HG03175 (cell line): ENCODE results near the gene GLP2R.
"Not testable (repeated sequence)": the region's sequence is repeated elsewhere in the genome, so short reads cannot be mapped to it uniquely, and the experiment has no call there.

Source experiments
- ATAC-seq: cut with Tn5 transposase; IDR thresholded peaks from one replicate; pipeline ENCODE4 v1.9.1; 2021; ENCODE audit warnings: mild to moderate bottlenecking, moderate library complexity; ENCODE audit not compliant: unreplicated experiment

GLP2R gene

DNA sequence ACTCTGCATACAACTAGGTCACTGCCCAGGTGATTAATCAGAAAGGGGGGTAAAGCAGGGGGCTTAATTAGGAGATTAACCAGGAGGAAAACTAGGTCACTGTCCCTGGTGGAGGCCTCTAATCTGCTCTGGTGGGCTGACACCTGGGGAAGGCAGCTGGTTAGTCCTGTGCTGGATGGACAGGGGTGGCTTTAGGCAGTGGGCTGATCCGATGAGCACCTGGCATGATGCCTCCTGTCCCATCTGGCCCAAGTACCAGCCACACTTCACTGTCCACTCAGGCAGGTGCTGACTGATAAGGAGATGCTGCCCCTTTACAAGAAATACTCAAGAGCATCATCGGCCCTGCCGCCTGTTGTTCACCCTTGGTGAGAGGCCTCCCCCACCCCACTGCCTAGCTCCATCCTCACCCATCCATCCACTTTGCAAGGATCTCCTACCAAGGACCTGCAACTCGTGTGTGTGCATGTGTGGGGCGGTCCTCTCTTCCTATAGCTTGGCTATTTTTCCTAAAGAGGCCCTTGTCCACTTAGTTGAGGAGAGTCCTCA, 93.2 kb downstream of the GLP2R start:
- no peak for ATAC-seq

DNA sequence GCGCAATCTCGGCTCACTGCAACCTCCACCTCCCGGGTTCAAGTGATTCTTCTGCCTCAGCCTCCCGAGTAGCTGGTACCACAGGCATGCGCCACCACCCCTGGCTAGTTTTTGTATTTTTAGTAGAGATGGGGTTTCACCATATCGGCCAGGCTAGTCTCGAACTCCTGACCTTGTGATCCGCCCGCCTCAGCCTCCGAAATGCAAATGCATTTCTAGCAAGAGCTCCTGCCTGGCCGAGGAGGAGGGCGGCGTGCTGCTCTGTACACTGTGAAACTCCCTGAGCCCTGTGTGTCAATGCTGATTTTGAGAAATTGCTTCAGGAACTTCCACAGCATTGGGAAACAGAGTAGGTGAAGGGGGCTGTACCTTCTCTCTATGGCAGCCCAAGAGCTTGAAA, 95.5 kb downstream of the GLP2R start:
- ATAC-seq: not testable (repeated sequence)

DNA sequence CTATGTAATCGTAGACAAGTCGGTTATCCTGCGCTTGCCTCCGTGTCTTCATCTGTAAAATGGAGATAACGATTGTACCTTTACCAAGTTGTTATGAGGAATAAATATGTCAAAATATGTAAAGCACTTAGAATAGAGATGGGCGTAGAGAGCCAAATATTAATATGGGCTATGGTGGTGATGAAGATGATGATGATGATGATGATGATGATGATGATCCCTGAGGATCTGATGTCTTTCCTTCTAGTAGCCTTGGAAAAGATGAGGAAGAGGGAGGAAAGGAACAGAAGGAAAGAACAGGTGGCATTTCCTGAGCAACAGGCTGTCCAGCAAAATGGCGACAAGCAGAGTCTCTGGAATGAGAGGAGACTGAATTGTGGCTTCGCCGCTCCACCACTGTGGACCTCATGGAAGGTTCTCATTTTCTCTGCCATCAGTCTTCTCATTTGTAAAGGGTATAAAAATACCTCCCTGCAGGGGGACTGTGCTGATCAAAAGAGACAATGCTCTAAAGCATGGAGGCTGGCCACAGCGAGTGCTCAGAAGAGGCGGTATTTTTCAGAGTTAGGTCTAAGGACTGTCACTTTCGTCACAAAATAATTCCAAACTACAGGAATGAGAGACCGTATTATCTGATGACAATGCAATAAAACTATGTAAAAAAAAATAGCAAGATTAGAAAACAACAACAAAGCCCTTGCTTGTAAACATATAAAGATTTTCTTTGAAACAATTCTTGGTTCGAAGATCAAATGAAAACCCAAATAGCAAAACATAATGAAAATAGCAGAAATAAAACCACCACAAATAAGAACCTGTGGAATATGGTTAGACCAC, 96.5 kb downstream of the GLP2R start:
- no peak for ATAC-seq

DNA sequence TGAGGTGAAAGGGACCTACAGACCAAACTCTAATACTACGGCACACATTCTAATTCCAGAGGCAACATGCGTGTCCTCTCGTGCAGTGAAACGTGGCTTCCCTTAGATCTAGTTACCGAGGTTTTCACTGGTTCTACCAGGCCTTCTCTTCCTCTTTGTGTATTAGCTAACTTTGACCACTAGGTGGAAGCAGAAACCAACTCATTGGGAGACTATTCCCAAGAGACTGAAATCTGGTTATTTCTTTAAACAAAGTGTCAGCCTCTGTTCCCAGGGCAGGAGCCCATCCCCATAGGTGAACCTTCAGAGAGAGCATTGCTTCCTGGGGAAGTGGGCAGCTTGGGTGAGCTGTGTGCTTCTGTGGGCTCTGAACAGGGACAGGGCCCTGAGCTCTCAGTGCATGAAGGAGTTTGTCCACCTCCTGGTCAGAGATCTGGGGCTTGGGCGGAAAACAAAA, 99.0 kb downstream of the GLP2R start:
- no peak for ATAC-seq

DNA sequence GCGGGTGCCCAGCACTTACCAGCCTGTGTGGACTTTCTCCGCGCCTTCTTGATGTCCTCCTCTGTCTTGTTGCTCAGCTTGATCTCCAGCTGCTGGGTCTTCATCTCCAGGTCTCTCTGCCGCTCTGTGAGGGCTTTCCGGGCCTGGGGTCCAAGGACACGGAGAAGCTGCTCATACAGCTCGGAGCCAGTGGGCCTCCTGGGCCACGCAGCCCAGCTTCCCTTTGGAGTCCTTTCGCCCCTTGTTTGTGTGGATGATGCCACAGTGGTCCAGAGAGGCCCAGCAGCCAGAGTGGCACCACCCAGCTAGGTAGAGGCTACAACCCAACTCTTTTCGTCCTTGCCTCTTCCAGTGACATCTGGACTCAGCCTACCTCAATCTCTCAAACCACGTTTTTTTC, 99.7 kb downstream of the GLP2R start:
- ATAC-seq: no peak

DNA sequence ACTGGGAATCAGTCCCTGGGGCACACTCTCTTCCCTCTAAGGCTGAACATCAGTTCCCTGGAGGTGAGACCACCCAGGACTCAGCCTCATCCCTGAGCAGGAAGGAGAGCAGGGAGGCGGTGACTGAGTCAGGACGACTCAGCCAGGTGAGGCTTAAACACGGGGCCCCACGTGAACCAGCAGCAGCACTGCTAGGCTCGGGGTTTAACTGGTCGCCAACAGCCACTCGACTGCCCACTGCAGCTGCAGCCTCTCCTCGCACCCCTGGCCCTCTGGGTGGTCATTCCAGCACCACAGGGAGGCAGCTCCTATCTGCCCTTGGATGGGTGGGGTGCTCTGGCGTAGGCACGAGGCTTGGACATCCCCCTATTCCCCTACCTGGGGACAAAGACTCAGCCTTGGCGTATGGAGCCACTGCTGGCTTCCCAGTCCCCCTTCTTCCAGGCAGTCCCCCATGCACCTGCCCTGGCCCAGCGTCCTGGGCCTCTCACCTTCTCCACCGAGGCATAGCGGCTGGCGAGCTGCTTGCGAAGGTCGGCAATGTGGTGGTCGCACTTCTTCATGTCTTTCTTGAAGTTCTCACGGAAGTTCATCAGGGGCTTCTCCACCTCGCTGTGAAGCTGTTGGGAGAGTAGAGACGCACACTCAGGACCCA, 100.6 kb downstream of the GLP2R start:
- ATAC-seq: no peak

DNA sequence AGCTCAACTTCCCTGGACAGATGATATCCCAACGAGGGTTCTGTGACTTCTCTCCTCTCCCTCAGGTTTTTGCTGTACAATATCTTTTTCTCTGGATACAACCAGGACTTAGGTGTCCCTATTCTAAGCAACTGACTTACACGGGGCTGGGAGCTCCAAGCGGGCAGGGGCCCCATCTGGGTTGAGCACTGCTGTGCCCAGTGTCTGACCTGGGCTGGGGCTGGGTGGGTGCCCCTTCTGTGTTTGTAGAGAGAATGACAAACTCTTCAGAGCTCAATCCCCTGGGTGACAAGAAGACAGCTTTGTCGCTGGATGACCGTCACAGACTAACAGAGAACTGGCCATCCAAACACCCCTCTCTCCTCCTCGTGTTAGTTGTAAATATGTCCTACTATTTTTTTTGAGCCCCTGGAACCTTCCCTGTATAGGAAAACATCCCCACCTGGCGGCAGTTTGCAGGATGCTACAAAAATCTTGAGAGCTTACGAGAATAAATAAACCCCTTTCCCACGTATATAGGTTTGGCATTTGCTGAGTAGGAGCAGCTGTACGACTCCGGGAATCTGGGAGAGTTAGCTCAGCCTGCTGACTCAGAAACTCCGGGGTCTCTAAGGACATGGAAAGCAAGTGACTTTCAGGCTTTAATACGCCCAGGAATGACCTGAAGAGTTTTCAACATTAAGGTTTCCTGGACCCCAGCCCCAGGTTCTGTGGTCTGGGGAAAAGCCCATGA, 103.0 kb downstream of the GLP2R start:
- ATAC-seq: no peak

DNA sequence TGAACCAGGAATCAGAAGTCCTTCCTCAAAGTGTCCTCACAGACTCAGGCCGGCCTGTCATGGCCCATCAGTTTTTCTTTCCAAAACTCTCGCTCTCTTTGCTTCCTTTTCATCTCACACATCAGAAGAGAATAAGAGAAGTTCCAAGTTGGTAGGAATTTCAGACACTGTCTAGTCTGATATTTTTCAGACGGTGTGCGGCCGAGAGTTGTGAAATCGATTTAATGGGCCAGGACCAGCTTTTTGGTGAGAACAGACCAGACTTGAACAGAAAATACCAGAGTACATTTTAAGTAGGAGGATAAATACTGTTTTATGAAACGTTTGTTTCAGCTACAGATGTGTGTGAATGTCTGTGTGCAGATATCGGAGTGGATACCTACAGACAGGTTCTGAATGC, 104.1 kb downstream of the GLP2R start:
- no peak for ATAC-seq

DNA sequence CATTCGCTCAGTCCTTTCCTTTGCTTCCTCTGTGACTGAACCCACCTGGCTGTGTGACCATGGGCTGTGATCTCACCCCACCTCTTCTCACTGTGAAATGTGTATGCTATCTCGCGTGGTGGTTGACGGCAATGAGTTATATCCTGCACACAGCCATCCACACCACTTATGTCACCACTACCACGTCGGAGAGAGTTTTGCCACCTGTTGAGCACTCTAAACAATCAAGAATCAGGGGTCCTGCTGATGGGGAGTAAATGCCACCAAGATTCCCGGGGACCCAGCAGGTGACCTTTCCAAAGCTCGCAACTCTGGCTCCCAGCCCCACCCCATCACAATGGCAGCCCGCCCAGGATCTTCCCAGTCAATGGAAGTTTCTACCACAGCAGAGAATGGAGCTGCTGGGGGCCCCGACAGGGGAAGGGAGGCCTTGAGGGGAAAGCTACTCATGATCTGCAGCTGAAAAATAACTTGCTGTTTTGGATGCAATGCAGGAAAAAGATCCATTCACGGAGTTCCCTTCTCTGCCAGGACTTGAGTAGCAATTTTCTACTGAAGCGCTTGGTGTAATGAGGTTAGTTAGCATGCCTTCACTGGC, 105.5 kb downstream of the GLP2R start:
- ATAC-seq: no peak

DNA sequence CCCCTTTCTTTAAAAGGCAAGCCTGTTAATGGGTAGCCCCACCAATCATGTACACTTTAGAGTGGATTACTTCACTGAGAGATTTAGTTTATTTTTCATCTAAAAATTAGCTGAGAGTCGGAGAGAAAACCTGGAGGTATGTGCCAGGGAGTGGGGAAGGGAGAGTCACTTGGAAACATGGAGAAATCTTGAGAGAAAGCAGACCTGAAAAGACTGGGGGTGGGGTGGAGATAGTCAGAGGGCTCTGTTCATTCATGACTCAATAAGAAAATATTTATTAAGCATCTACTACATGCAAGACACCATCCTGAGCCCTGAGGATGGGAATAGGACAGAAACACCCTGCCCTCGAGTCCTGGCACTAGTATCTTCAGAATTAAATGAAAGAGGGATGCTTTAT, 106.8 kb downstream of the GLP2R start:
- no peak for ATAC-seq

DNA sequence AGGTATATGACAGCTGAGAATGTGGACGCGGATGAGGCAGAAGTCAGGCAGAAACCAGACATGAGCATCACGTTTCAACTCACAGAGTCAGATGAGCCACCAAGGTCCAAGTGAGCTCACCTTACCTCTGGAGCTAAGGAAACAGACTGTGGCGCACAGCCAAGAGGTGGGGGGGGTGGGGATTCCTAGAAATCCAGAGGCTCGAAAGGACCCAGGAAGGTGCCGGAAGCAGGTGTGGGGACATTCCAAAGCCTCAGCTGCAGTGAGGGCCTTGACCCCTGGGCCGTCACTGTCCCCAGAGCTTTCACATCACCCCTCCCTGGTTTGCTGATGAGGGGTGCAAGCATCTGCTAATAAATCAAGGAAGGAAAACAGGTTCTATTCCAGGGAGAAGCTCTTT, 108.6 kb downstream of the GLP2R start:
- ATAC-seq: no peak

DNA sequence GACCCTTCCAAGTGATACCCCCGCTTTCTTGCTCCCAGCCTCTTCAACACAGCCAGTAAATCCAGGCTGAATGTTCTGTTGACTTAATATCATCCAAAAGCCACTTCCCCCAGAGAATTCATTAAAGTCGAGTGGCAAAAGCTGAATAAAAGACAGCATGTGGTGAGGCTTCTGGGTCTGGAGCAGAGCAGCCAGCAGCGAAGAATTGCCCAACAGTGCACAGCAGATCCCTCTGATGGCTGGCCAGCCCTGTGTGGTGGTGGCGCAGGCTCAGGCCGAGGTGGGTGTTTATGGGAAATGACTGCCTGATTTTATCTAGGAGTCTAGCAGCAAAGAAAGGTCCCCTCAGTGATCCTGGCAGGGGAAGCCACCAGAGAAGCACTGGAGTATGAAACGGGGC, 109.7 kb downstream of the GLP2R start:
- no peak for ATAC-seq

DNA sequence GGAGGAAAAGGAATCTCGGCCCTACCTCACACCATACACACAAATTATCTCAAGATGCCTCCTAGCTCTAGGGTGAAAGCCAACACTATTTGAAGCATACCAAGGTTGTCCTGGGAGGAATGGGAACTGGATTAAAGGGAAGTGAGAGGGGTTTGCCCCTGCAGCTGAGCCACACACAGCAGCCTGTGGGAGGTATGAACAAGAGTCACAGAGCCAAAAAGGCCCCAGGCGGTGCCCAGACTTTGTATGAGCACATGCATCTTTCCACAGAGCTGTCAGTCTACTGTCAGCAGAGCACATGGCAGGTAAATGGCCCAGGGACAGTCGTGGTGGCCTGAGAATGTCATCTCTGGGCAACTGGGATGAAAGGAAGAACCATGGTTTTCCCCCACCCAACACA, 110.4 kb downstream of the GLP2R start:
- ATAC-seq: no peak

DNA sequence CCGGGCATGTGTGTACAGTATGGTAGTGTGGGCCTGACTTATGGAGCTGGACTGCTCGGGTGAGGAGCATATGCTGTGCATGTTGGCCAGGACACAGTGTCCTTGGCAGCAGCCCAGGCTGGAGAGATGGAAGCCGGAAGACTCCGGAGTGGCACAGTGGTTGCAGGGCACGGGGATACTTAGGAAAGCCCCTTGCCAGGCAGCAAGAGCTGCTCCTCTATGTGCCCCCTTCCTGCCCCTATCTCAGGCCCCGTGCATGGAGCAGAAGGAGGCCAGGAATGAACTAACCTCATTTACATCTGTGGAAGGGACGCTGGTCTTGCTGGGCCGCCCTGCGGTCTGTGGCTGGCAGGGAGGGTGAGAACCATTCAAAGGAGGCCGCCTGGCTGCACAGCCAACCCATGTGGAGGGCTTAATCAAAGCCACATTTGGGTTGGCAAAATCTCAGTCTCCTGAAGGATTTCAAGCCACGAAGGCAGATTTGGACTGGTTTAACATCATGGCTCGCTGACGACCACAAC, 111.6 kb downstream of the GLP2R start:
- ATAC-seq: no peak

DNA sequence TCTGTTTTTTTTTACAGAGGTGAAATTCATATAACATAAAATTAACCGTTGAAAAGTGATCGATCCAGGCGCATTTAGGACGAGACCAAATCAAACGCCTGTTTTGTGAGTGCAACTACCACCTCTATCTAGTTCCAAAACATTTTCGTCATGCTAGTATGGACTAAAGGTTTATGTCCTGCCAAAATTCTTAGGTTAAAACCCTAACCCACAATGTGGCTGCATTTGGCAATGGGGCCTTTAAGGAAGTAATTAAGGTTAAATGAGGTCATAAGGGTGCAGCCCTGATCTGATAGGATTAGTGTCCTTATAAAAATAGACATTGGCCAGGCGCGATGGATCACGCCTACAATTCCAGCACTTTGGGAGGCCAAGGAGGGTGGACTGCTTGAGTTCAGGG, 112.2 kb downstream of the GLP2R start:
- ATAC-seq: no peak

DNA sequence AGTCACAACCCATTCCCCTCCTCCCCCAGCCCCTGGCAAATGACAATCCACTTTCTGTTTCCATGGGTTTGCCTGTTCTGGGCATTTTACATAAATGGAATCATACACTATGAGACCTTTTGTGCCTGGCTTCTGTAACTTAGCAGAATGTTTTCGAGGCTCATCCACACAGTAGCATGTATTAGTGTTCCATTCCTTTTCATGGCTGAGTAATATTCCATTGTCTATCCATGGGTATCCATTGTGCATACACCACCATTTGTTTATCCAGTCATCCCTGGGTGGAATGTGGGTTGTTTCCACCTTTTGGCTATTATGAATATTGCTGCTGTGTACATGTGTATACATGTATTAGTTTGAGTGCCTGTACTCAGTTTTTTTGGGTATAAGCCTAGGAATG, 113.0 kb downstream of the GLP2R start:
- ATAC-seq: no peak

DNA sequence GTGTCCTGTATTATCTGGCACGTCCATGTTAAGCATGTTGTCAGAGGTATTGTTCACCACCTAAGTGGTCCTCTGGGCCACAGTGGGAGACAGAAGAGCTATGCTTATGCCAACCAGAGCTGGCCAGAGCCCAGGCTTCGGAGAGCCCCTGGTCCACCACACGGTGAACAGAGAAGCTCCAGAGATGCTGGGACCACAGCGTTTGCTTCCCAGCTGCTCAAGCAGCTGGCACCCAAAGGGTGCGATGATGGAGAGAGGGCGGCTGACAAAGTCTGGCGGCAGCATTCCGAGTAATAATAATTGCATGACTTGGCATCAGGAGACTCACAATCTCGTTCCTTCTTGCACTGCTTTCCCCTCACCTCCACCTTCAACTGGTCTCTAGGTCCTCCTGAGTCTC, 115.1 kb downstream of the GLP2R start:
- no peak for ATAC-seq

DNA sequence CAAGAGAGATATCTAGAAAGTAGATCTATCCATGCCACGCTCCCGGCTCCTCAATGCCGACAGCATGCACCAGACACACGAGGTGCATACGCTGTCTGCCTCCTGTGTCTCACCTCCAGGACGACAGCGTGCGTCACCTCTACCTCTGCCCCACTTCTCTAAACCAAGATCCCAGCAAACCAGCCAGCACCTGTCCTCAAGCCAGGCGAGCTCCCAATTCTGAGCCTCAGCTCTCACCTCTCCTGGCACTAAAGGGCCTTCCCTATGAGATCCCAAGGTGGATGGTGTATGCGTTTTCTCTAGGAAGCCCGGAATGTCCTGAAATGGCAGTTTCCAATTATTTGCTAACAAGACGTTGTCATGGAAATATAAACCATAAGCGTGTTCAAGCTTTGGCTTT, 115.6 kb downstream of the GLP2R start:
- ATAC-seq: no peak
